B cell (primary cell): ENCODE measurements around the gene NAT10.

ENCODE experiments used
- CTCF ChIP-seq: fragments of 200-600 bp; IDR thresholded peaks from one replicate; pipeline ENCODE4 v1.8.0; 2022; ENCODE audit warnings: antibody characterized with exemption, mild to moderate bottlenecking
- EZH2 ChIP-seq: IDR thresholded peaks from 2 replicates; pipeline ENCODE4 v1.6.1; 2012; ENCODE audit warnings: borderline replicate concordance, low read depth, mild to moderate bottlenecking, moderate library complexity, low read length; ENCODE audit not compliant: insufficient read depth, poor library complexity, severe bottlenecking

- peak; percentile 89 for TF ChIP-seq CTCF
- no peak for TF ChIP-seq EZH2
Observed at GRCh38 chr11:34174412-34175041, 69.1 kb downstream of the NAT10 start.
